Aorta (tissue), 5 donors: Measurements from ENCODE around the gene SSB. TPM values are rescaled to one million over a fixed set of nuclear protein-coding genes. Genes with fewer than 3 reads are reported as not detected.
"Not testable (repeated sequence)": the region's sequence is repeated elsewhere in the genome, so short reads cannot be mapped to it uniquely, and the experiment has no call there.

Experiments used
- ATAC-seq: fragments of 200-7000 bp; cut with Tn5 transposase; one replicate; pipeline ENCODE4 v1.9.1; 2022; ENCODE audit warnings: moderate library complexity; ENCODE audit not compliant: low FRiP score
- DNase-seq, 2 donors: peaks; one replicate each; pipeline ENCODE4 v3.0.0-alpha.2; 2020
- H3K27ac ChIP-seq, 2 donors: one replicate each; pipeline ENCODE4 v1.5.1; 2013; ENCODE audit warnings: low read length in 2 of 2, mild to moderate bottlenecking in 2 of 2, moderate library complexity in 2 of 2, control low read depth in 1 of 2, inconsistent platforms in 1 of 2, low read depth in 1 of 2
- H3K27me3 ChIP-seq, 2 donors: one replicate each; pipeline ENCODE4 v1.6.1; 2013; ENCODE audit warnings: control low read depth in 1 of 2, low read length in 1 of 2, mild to moderate bottlenecking in 1 of 2, moderate library complexity in 1 of 2; ENCODE audit not compliant: insufficient read depth in 2 of 2, control insufficient read depth in 1 of 2
- H3K36me3 ChIP-seq, 2 donors: one replicate each; pipeline ENCODE4 v1.6.1; 2013; ENCODE audit warnings: control low read depth in 1 of 2, low read length in 1 of 2, mild to moderate bottlenecking in 1 of 2; ENCODE audit not compliant: insufficient read depth in 2 of 2, control insufficient read depth in 1 of 2
- H3K4me1 ChIP-seq, 2 donors: one replicate each; pipeline ENCODE4 v1.6.1; 2013; ENCODE audit warnings: low read length in 2 of 2, control low read depth in 1 of 2, mild to moderate bottlenecking in 1 of 2, moderate library complexity in 1 of 2; ENCODE audit not compliant: insufficient read depth in 2 of 2, control insufficient read depth in 1 of 2
- H3K4me3 ChIP-seq, 2 donors: one replicate each; pipeline ENCODE4 v1.5.1; 2013; ENCODE audit warnings: low read length in 2 of 2, control low read depth in 1 of 2, mild to moderate bottlenecking in 1 of 2
- H3K9me3 ChIP-seq: one replicate; pipeline ENCODE4 v1.6.1; 2013; ENCODE audit warnings: mild to moderate bottlenecking, low read length; ENCODE audit not compliant: control insufficient read depth
- WGBS, 2 donors: extraction: QIAGEN DNeasy Blood & Tissue Kit; methylation state at CpG; one replicate each; pipeline ENCODE4 v1.1.7; 2013; 5-methylcytosine and 5-hydroxymethylcytosine counted together
- intact Hi-C, 2 donors: fragments of 100-400 bp; cut with DNase I; formaldehyde crosslinking; loops; one replicate each; pipeline versions ENCODE4 v1.14.2 to v1.15.0; 2022
- polyA plus RNA-seq, 2 donors: library from polyadenylated mRNA; stranded (reverse); fragments of 200-250 nt; gene quantifications; one replicate each; pipeline ENCODE4 v1.2.3, GENCODE V29; 2013
- total RNA-seq, 2 donors: library from RNA; stranded (reverse); fragmentation: NEBNext Ultra II Directional; extraction: Animal tissue kit (Norgen Biotek cat#: 25700); gene quantifications; one replicate each; pipeline ENCODE4 v1.2.1, GENCODE V29; 2021
- donor health status: healthy with polysubstance abuse.
- donor health status: Bipolar disorder and iron deficiency.
- donor health status: DM: no; HTN: no; CAD: no.
- donor health status: DM: no; HTN: no; CAD: no.
- donor health status: DM: yes; HTN: yes; CAD: no.

The SSB gene
- total and polyA plus RNA-seq, 4 donors: 76.5 to 133 (median 98.8) TPM

- Histone ChIP-seq H3K27me3 (no peaks in the 10 kb centered on the region), H3K9me3 (no peaks in the 10 kb centered on the region), H3K4me3 (peak overlapping the region; percentile 71 to 84), H3K27ac (peak overlapping the region; percentile 20 to 89), H3K36me3 (no peaks in the 10 kb centered on the region), H3K4me1 (peaks cover 0 to 1% of the 10 kb centered on the region in 2 donors)
- 1% methylated on average over 13 of the region's 13 CpGs for WGBS, 2 donors
- intact Hi-C loops: loop anchor here in 1 of 2 donors (10.0 kb wide), 1 partner anchor 47 kb away; no protein-coding TSS in a partner anchor
- no peak for DNase-seq
- ATAC-seq: peak; percentile 62
Observed at GRCh38 chr2:169828141-169828811, 29.6 kb downstream of the SSB start.

- H3K27me3 ChIP-seq: no peaks in the 10 kb centered on the region
- intact Hi-C loops: no loop called here
- H3K4me1 ChIP-seq: peaks cover 0 to 1% of the 10 kb centered on the region in 2 donors
- H3K36me3 ChIP-seq: no peaks in the 10 kb centered on the region
- WGBS, 2 donors: 47 to 65% methylated on average over 1 of the region's 1 CpG
- DNase-seq: no peak
- no peak overlapping the region for H3K27ac ChIP-seq
- H3K9me3 ChIP-seq: no peaks in the 10 kb centered on the region
- ATAC-seq: no peak
- H3K4me3 ChIP-seq: no peak overlapping the region
Observed at GRCh38 chr2:169834401-169834800, 35.7 kb downstream of the SSB start.

- DNase-seq (no peak), ATAC-seq (no peak)
- Histone ChIP-seq H3K4me1 (peaks cover 0 to 4% of the 10 kb centered on the region in 2 donors), H3K9me3 (no peaks in the 10 kb centered on the region), H3K36me3 (no peaks in the 10 kb centered on the region), H3K27me3 (no peaks in the 10 kb centered on the region), H3K4me3 (no peak overlapping the region), H3K27ac (no peak overlapping the region)
- intact Hi-C loops: no loop called here
- 95 to 96% methylated on average over 2 of the region's 2 CpGs for WGBS, 2 donors
Observed at GRCh38 chr2:169838743-169839489, 40.2 kb downstream of the SSB start.

DNA sequence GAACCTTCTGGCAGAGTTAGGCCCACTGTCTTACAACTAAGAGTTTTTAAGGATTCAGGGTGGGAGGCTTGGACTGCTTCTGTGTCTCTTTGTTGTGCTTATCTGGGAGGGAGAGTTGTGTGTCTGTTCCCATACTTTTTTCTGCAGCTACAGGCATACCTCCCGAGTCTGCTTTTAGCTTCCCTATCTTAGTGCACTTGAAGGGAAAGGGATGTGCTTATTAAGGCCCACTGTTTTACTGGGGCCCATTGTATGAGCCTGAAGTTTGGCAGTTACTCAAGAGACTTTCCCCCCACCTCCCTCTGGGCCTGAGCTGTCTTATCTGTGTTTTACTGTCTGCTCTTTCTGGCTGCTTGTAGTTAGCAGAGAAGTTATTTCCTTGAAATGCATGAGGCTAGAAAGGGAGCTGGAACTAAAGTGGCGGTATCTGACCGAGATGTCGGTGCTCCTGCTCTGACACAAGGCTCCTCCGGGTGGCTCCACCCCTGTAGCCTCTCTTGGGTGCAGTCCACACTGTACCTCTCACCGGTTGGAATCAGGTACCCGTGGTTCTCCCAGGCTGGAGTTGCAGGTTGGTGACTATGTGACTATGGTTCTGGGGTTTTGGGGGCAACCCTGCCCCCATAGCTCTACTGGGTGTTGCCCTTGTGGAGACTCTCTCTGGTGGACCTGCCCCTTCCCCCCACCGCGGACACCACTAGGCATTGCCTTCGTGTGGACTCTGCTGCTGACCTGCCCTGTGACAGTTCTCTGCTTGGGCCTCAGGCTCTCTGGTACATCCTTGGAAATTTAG is 41.5 kb downstream of the SSB start:
- Histone ChIP-seq H3K27ac (no peak overlapping the region), H3K36me3 (no peaks in the 10 kb centered on the region), H3K4me3 (no peak overlapping the region), H3K4me1 (peaks cover 0 to 6% of the 10 kb centered on the region in 2 donors), H3K27me3 (no peaks in the 10 kb centered on the region), H3K9me3 (no peaks in the 10 kb centered on the region)
- 67 to 78% methylated on average over 10 of the region's 10 CpGs for WGBS, 2 donors
- intact Hi-C loops: no loop called here
- ATAC-seq: peak; percentile 33
- DNase-seq: no peak

GRCh38 chr2:169840747-169841142 is 42.1 kb downstream of the SSB start:
- ATAC-seq: peak; percentile 56
- Histone ChIP-seq H3K4me3 (no peak overlapping the region), H3K27me3 (no peaks in the 10 kb centered on the region), H3K36me3 (no peaks in the 10 kb centered on the region), H3K27ac (no peak overlapping the region), H3K4me1 (peaks cover 0 to 6% of the 10 kb centered on the region in 2 donors), H3K9me3 (no peaks in the 10 kb centered on the region)
- intact Hi-C loops: no loop called here
- no peak for DNase-seq
- WGBS, 2 donors: 97% methylated on average over 2 of the region's 2 CpGs

DNA sequence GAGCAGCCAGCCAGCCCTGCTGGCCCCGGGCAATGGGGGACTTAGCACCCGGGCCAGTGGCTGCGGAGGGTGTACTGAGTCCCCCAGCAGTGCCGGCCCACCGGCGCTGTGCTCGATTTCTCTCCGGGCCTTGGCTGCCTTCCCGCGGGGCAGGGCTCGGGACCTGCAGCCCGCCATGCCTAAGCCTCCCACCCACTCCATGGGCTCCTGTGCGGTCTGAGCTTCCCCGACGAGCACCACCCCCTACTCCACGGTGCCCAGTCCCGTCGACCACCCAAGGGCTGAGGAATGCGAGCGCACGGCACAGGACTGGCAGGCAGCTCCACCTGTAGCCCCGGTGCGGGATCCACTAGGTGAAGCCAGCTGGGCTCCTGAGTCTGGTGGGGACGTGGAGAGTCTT is 43.0 kb downstream of the SSB start:
- WGBS, 2 donors: 95 to 99% methylated on average over 14 to 21 of the region's 24 CpGs
- H3K4me3 ChIP-seq, H3K4me1 ChIP-seq, ATAC-seq, DNase-seq, H3K9me3 ChIP-seq, H3K27ac ChIP-seq, H3K36me3 ChIP-seq, H3K27me3 ChIP-seq, intact Hi-C loops: not testable (repeated sequence)

DNA sequence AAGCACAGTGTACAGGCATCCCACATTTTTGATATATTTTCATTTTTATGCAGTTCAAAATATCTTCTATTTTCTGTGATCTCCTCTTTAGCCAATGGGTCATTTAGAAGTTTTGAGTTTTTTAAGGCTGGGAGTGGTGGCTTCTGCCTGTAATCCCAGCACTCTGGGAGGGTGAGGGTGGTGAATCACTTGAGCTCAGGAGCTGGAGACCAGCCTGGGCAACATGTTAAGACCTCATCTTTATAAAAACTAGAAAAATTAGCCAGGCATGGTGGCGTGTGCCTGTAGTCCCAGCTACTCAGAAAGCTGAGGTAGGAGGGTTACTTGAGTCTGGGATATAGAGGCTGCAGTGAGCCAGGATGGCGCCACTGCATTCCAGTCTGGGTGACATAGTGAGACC is 46.3 kb downstream of the SSB start:
- ATAC-seq (no peak), DNase-seq (no peak)
- intact Hi-C loops: no loop called here
- no peaks in the 10 kb centered on the region for H3K36me3 ChIP-seq
- H3K27me3 ChIP-seq: no peaks in the 10 kb centered on the region
- H3K9me3 ChIP-seq: no peaks in the 10 kb centered on the region
- peaks cover 2 to 5% of the 10 kb centered on the region in 2 donors for H3K4me1 ChIP-seq
- H3K4me3 ChIP-seq: no peak overlapping the region
- WGBS, 2 donors: 94 to 95% methylated on average over 2 of the region's 2 CpGs
- no peak overlapping the region for H3K27ac ChIP-seq

DNA sequence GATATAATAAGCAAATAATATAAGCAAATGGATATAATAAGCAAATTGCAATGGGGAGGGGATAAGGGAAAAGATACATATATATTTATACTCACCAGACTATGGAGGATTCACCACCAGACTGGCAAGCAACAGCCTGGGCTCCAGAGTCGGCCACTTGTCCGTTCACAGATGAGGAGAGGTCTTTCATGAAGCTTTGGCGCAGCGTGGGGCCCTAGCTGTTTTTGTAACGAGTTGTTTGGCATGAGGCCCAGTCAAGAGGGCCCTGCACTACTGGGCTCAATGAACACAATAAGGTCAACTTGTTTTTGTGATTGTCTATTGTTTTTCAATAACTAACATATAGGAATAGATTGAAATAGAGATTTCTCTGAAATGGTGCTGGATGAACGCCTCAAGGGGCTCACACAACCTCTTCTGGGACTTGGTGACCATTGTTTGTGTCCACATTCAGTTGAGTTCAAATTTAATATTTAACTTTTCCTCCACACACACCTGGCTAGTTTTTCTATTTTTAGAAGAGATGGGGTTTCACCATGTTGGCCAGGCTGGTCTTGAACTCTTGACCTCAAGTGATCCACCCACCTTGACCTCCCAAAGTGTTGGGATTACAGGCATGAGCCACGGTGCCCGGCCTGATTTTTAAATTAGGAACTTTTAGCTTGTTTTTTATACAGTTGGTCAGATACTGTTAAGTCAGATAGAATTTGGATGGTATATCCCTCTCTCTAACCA is 50.5 kb downstream of the SSB start:
- H3K36me3 ChIP-seq, H3K9me3 ChIP-seq, H3K4me3 ChIP-seq, DNase-seq, H3K4me1 ChIP-seq, ATAC-seq, H3K27me3 ChIP-seq, H3K27ac ChIP-seq, intact Hi-C loops: not testable (repeated sequence)
- WGBS, 2 donors: 70 to 71% methylated on average over 8 of the region's 8 CpGs
